NT2/D1 (cell line): Measurements from ENCODE around the gene PRSS1.
"Not testable (repeated sequence)": the region's sequence is repeated elsewhere in the genome, so short reads cannot be mapped to it uniquely, and the experiment has no call there.

Source experiments
- DNase-seq: peaks from one replicate; pipeline ENCODE4 v3.0.0-alpha.2; 2011; ENCODE audit warnings: low read depth, low spot score
- H3K27me3 ChIP-seq: 2 replicates; pipeline ENCODE4 v1.6.0; 2011; ENCODE audit warnings: mild to moderate bottlenecking; ENCODE audit not compliant: insufficient read length, insufficient read depth
- H3K36me3 ChIP-seq: 2 replicates; pipeline ENCODE4 v1.6.1; 2011; ENCODE audit warnings: mild to moderate bottlenecking, low read length, mixed read lengths; ENCODE audit not compliant: insufficient read depth, insufficient read length
- H3K4me1 ChIP-seq: 2 replicates; pipeline ENCODE4 v1.5.1; 2011; ENCODE audit not compliant: insufficient read depth, insufficient read length
- H3K4me3 ChIP-seq: 2 replicates; pipeline ENCODE4 v1.5.1; 2011; ENCODE audit warnings: low read depth; ENCODE audit not compliant: insufficient read length
- H3K9ac ChIP-seq: 2 replicates; pipeline ENCODE4 v1.6.0; 2011; ENCODE audit warnings: low read depth; ENCODE audit not compliant: insufficient read length
- H3K9me3 ChIP-seq: 2 replicates; pipeline ENCODE4 v1.5.1; 2011; ENCODE audit warnings: mild to moderate bottlenecking, low read length; ENCODE audit not compliant: insufficient read depth
- SUZ12 ChIP-seq: IDR thresholded peaks from 2 replicates; pipeline ENCODE4 v1.6.1; 2011; ENCODE audit not compliant: insufficient read length, insufficient read depth; ENCODE audit errors: extremely low read depth
- YY1 ChIP-seq: IDR thresholded peaks from 2 replicates; pipeline ENCODE4 v1.6.1; 2011; ENCODE audit not compliant: insufficient read length, insufficient read depth
- ZNF274 ChIP-seq: IDR thresholded peaks from 2 replicates; pipeline ENCODE4 v1.6.1; 2011; ENCODE audit warnings: mild to moderate bottlenecking, low read depth, low read length

PRSS1 gene

DNA sequence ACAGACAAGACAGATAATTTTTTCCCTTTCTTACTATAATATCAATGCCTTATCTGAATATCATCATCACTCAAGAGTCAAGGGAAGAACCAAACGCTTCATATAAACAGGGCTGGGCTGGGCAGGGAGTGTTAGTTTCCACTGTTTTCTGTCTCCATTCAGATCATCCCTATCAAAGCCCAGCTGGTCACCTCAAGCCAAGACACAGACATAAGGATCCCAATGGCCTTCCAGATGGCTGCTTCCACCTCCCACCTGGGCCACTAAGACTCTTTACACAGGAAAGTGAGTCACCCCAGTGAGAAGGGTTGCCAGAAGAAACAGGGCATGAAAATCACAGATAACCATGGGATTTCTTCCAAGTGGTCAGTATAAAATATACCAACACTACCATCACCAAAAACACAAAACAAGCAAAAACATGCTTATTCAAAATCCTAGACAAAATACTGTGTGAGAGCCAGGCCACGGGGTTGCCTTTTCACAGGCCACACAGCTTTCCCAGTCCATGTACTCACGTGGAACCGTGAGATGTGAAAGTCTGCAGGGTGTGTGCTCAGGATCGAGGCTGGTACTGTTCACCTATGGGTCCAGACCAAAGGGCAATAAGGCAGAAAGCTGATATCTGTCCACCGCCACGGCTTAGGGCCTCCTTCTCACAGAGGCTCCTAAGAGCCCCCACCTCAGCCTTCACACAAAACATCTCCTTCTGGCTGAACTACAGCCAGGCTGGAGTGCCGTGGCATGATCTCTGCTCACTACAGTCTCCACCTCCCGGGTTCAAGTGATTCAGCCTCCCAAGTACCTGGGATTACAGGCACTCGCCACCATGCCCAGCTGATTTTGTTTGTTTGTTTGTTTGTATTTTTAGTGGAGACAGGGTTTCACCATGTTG, 5.7 kb downstream of the PRSS1 start:
- Histone ChIP-seq H3K9ac (no peak overlapping the region), H3K9me3 (no peaks in the 10 kb centered on the region), H3K36me3 (no peaks in the 10 kb centered on the region), H3K4me1 (no peaks in the 10 kb centered on the region), H3K4me3 (no peak overlapping the region), H3K27me3 (no peaks in the 10 kb centered on the region)
- DNase-seq, result no peak
- no peak for TF ChIP-seq YY1
- no peak for TF ChIP-seq SUZ12
- no peak for TF ChIP-seq ZNF274

DNA sequence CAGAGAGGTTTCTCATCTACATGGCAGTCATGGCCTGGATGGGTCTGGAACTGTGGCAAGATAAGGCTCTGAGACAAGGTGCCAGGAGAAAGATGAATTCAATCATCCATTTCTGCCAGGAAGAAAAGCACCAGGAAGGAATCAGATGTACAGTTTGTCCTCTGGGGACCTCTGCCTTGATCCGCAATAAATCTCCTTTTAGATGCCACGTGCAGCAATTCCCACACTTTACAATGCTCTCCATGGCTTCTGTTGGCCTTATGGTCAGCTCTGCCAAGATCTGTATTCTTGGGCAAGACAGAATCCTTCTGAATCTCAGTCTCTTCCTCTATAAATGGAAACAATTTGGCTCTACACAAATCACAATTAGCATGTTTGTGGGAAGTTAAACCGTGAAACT, 9.0 kb downstream of the PRSS1 start:
- DNase-seq, H3K9ac ChIP-seq, H3K9me3 ChIP-seq, H3K27me3 ChIP-seq, H3K4me1 ChIP-seq, H3K36me3 ChIP-seq, H3K4me3 ChIP-seq: not testable (repeated sequence)

DNA sequence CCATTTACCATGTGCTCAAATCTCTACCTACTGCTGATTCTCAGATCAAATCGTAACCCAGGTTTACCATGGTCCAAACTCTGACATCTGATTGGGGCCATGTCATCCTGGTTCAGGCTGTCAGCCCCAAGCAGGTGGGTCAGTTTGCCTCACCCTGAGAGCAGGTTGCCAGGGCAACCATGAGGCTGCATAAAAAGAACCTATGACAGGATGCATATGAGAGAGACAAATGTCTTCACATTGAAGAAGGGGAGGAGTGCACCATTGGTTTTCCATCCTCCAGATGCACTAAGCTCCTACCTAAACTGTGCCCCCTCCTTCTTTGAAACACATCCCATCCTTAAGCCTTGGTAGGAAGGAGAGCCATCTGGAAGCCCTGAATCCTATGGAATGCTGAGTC, 10.2 kb downstream of the PRSS1 start:
- H3K27me3 ChIP-seq, result no peaks in the 10 kb centered on the region
- H3K4me1 ChIP-seq, result no peaks in the 10 kb centered on the region
- H3K9ac ChIP-seq, result no peak overlapping the region
- H3K4me3 ChIP-seq, result no peak overlapping the region
- H3K9me3 ChIP-seq, result no peaks in the 10 kb centered on the region
- H3K36me3 ChIP-seq, result no peaks in the 10 kb centered on the region
- no peak for TF ChIP-seq YY1
- TF ChIP-seq SUZ12, result no peak
- TF ChIP-seq ZNF274, result no peak
- no peak for DNase-seq

DNA sequence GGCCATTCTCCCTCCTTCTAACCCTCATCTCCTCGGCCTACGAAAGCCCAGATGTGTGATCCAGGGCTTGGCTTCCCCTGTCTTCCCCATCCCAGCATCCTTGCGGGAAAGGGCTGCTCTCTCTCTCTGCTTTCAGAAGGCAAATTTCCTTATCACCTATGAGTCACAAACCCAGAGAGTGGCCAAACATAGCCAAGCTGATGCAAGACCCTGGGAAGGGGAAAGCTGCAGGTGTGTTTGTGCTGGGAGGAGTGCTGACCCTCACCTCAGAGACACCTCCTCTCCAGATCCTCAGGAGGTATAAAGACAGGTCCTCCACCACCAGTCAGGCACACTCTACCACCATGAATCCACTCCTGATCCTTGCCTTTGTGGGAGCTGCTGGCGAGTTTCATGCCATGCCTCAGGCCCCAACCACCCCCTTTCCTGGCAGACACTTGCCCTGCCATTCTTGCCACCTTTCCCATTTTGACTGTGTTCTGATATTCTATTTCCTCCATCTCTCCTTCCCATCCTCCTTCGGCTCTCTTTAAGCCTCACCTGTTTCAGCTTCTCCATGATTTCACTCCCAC, 10.9 kb downstream of the PRSS1 start:
- no peak overlapping the region for H3K9ac ChIP-seq
- no peak for TF ChIP-seq YY1
- TF ChIP-seq ZNF274, result no peak
- no peak for TF ChIP-seq SUZ12
- no peaks in the 10 kb centered on the region for H3K9me3 ChIP-seq
- no peaks in the 10 kb centered on the region for H3K4me1 ChIP-seq
- DNase-seq, result no peak
- H3K36me3 ChIP-seq, result no peaks in the 10 kb centered on the region
- no peak overlapping the region for H3K4me3 ChIP-seq
- no peaks in the 10 kb centered on the region for H3K27me3 ChIP-seq

DNA sequence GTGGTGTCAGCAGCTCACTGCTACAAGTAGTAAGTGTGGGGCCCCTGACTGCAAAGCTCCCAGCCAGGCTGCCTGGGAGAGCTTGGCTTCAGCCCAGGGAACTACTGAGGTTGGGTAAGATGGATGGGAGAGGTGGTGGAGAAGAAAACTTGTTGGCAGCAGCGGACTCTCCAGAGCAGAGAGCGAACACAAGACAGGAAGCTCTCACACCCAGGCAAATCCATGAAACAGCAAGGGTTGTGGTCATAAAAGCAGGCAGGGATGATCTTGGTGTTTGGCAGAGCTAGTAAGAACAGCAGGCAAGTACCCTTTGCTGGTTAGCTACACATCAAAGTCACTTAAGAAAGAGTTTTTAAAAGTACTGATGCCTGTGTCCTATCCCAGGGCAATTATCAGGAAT, 12.3 kb downstream of the PRSS1 start:
- not testable (repeated sequence) for H3K4me1 ChIP-seq, H3K9ac ChIP-seq, H3K9me3 ChIP-seq, DNase-seq, H3K4me3 ChIP-seq, H3K27me3 ChIP-seq, H3K36me3 ChIP-seq

DNA sequence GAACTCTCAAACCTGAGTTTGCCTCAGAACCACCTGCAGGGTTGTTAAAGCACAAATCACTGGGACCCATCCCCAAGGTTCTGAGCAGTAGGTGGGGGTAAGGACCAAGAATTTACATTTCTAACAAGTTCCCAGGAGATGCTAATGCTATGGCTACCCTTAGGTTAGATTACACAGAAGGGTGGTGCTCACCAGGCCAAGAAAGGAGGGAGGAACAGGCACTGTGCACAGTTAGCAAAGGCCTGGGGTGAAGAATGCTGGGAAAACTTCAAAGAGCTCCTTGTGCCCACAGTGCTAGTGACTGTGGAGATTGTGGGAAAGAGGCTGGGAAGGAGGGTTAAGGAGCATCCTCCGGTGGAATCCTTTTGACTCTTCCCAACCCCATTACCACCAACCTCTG, 12.8 kb downstream of the PRSS1 start:
- no peak overlapping the region for H3K4me3 ChIP-seq
- H3K4me1 ChIP-seq, result no peaks in the 10 kb centered on the region
- no peak for TF ChIP-seq SUZ12
- TF ChIP-seq ZNF274, result no peak
- TF ChIP-seq YY1, result no peak
- H3K36me3 ChIP-seq, result no peaks in the 10 kb centered on the region
- H3K9me3 ChIP-seq, result no peaks in the 10 kb centered on the region
- no peak for DNase-seq
- no peaks in the 10 kb centered on the region for H3K27me3 ChIP-seq
- H3K9ac ChIP-seq, result no peak overlapping the region

DNA sequence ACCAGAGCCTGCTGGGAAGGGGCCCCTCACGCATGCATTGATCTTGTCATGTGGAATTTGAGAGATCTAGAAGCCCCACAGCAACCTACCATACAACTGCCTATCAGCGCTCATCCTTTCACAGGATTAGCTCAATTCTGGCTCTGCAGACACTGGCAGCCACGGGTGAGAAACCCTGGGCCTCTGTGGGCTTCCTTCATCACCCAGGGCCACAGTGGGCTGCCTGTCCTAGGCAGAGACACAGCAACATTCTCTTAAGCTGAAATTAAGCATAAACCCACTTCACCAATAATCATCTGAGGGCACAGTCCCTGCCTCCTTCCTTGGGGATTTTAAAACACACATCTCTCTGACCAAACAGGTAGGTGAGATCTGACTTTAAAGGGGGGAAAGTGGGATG, 18.2 kb downstream of the PRSS1 start:
- no peaks in the 10 kb centered on the region for H3K36me3 ChIP-seq
- TF ChIP-seq ZNF274 (no peak), YY1 (no peak), SUZ12 (no peak)
- no peaks in the 10 kb centered on the region for H3K4me1 ChIP-seq
- H3K4me3 ChIP-seq, result no peak overlapping the region
- H3K27me3 ChIP-seq, result no peaks in the 10 kb centered on the region
- no peak for DNase-seq
- H3K9me3 ChIP-seq, result no peaks in the 10 kb centered on the region
- no peak overlapping the region for H3K9ac ChIP-seq

DNA sequence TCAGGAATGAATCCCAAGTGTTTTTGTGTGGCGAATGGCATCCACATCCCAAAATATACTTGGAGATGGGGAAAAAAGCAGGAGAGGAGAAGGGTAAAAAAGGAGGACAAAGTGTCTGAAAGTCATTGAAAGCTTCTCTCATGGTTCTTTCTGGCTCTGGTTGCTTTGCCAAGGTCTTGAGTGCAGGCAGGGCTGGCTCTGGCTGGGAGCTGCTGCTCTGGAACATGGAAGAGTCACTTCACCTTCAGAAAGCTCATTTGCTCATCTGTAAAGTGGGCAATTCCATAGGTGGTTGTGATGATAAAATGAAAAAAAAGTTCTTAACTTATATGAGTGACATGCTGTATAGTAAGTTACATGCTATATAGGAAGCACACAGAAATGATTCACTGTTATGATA, 18.6 kb downstream of the PRSS1 start:
- Histone ChIP-seq H3K9me3 (no peaks in the 10 kb centered on the region), H3K4me3 (no peak overlapping the region), H3K27me3 (no peaks in the 10 kb centered on the region), H3K4me1 (no peaks in the 10 kb centered on the region), H3K9ac (no peak overlapping the region), H3K36me3 (no peaks in the 10 kb centered on the region)
- TF ChIP-seq YY1 (no peak), SUZ12 (no peak), ZNF274 (no peak)
- DNase-seq, result no peak

DNA sequence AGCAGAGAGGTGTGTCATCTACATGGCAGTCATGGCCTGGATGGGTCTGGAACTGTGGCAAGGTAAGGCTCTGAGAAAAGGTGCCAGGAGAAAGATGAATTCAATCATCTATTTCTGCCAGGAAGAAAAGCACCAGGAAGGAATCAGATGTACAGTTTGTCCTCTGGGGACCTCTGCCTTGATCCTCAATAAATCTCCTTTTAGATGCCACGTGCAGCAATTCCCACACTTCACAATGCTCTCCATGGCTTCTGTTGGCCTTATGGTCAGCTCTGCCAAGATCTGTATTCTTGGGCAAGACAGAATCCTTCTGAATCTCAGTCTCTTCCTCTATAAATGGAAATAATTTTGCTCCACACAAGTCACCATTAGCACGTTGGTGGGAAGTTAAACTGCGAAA, 19.6 kb downstream of the PRSS1 start:
- not testable (repeated sequence) for H3K36me3 ChIP-seq, H3K27me3 ChIP-seq, DNase-seq, H3K4me3 ChIP-seq, H3K9ac ChIP-seq, H3K9me3 ChIP-seq, H3K4me1 ChIP-seq
